ENCODE results near the gene ENGASE.

The ENGASE gene

GRCh38 chr17:79075446-79075750, 774 bp downstream of the ENGASE start:
- no peak for TF ChIP-seq CTCF (conservative IDR thresholded peaks at IDR 0.05)
- H3K27ac ChIP-seq: peak overlapping the region; percentile 86

DNA sequence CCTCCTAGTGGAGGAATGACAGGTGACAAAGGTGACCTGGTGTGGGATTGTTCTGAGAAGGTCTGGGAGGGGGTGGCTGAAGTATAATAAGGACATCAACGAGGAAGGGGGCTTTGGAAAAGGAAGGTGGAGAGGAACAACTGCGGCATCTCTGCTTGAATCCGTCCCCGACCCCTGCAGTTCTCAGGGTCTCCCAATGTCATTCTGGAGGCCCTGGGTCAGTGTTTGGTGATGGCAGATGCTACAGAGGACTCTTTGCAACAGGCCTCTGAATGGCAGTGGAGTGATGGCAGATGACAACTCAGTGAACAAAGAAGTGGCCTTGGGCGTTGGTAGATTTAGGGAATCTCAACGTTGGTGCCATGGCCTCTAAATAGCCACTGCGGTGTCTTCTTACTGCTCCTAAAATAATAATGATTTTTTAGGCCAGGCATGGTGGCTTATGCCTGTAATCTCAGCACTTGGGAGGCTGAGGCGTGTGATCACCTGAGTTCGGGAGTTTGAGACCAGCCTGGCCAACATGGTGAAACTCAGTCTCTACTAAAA, 1.3 kb downstream of the ENGASE start:
- peak overlapping the region; percentile 86; the same call in 1 of the 2 replicates for H3K27ac ChIP-seq
- no peak for TF ChIP-seq CTCF (conservative IDR thresholded peaks at IDR 0.05)

GRCh38 chr17:79077587-79077986, 3.0 kb downstream of the ENGASE start:
- no peak for TF ChIP-seq CTCF (conservative IDR thresholded peaks at IDR 0.05)
- H3K27ac ChIP-seq: no peak overlapping the region

DNA sequence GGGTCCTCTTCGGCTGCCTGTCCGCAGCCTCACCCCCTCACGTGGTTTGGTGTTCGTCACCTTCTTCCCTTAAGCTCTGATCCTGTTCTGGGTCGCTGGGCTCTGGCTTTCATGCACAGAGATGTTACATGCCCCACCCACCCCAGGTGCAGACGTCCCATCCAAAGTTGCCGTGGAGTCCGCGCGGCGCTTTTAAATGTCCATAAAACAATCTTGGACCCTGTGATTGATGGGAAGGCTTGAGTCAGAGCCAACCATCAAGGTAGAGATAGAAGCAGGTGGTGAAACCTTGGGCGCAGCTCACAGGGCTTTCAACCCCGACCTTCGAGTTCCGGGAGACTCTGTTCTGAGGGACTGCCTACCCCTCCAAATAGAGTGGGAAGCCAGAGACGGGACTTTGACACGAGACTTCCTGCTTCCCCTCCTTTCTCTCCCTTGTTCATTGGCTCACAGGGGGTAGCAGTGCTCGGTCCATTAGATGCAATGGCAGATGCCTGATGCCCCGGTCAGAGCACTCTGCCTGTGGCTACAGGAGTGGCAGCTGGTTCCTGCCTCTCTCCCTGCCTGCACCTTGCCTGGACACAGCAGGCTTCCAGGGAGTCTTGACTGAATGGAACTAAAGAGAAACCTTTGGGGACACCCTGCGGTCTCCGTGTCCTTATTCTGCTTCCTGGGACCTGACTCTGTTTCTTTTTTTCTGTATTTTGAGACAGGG, 4.0 kb downstream of the ENGASE start:
- no peak for TF ChIP-seq CTCF (conservative IDR thresholded peaks at IDR 0.05)
- no peak overlapping the region for H3K27ac ChIP-seq

DNA sequence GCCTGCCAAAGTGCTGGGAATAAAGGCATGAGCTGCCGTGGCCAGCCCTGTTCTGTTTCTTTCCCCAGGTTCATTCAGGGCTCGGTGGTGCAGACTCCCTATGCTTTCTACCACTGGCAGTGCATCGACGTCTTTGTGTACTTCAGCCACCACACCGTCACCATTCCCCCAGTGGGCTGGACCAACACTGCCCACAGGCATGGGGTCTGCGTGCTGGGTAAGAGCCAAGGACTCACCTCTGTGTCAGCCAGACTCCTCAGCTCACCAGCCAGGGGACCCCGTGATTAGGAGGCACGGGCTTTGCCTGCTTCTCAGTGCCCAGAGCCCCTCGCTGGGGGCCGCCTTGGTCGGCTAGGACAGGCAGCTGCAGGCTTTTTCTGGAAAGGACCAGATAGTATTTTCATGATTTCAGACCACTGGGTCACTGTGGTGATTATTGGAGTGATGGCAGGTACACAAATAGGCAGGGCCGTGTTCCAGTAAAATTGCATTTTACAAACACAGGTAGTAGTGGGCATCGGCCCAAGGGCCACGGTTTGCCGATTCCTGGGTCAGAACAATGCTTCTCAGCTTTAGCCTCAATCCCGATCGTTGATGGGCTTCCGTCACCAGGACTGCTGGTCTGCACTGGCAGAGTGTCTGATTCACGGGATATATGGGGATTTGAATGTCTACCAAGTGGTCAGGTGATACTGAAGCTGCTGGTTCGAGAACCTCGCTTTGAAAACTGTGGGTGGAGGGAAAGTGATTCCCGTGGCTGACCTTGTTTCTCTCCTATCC, 5.0 kb downstream of the ENGASE start:
- TF ChIP-seq CTCF (conservative IDR thresholded peaks at IDR 0.05): no peak
- H3K27ac ChIP-seq: no peak overlapping the region

DNA sequence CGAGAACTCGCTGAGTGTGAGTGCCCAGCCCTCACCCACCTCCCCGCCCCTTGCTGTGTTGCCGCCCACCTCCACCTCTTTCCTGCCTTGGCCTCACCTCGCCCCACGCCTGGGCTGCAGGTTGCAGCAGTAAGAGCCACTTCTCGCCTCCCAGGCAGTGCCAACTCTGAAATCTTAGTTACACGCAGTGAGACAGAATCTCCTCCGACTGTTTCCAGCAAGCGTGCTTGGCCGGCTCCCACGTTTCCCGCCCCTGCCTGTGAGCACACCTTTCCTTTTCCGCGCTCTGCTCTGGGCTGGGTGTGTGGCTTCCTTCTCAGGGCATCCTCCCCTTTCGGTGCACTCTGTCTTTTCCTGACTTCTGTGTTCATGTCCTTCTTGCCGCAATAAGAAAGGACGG, 5.7 kb downstream of the ENGASE start:
- no peak for TF ChIP-seq CTCF (conservative IDR thresholded peaks at IDR 0.05)

GRCh38 chr17:79080761-79081290, 6.2 kb downstream of the ENGASE start:
- no peak overlapping the region for H3K27ac ChIP-seq
- no peak for TF ChIP-seq CTCF (conservative IDR thresholded peaks at IDR 0.05)

More for the DNA sequence above, 5.7 kb downstream of the ENGASE start:
- no peak overlapping the region for H3K27ac ChIP-seq

All from VCaP (cell line).